ENCODE measurements around the gene POLR2L.

The POLR2L gene

DNA sequence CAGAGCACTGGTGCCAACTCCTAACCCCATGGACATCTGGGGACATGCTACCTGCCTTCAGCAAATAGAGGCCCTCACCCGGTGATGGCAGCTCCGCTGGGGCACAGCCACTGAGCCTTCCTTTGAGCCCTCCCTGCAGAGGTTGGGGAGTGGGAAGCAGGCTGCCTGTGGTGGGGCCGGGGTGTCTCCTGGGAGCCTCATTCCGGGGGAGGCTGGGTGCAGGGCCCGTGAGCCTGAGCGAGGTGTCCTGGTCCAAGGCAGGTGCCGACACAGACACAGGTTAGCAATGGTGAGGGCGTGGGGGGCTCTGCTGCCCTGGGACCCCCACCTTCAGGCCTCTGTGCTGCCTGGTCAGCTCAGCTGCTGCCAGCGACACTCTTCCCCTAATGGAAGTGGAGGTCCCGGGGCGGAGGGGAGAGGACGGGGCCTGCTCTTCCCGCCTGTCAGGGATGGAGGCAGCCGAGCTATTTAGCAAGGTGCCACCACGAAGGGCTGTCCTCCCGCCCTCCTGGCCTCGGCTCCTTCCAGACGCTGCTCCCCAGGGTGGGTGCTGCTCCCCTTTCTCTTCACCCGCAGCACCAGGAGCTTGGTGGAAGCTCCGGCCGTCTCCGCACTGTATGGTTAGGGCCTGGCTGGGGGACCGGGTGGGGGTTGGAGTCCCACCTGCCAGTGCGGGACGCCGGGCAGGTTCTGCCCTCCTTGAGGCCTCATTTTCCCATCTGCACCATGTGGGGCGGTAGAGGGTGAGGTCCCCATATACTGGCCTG lies 11.5 kb upstream of the POLR2L start:
- no peak for DNase-seq

DNA sequence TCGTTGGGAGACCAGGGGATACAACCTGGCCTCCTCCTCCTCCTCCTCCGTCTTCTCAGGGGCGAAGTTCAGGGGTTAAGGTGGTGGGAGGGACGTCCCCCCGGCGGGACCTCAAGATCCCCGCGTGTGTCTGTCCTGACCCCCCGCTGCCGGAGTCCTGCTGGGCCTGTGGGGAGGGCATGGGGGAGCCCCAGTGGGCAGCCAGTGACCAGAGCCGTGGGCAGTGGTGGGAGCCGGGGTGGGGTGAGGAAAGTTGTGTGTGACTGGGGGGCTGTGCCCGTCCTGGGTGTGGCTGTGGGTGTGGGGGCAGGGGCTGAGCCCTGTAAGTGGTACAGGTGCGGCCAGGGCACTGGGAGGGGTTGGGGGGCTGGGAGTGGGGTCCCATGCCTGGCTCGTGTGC lies 10.4 kb upstream of the POLR2L start:
- DNase-seq: no peak

DNA sequence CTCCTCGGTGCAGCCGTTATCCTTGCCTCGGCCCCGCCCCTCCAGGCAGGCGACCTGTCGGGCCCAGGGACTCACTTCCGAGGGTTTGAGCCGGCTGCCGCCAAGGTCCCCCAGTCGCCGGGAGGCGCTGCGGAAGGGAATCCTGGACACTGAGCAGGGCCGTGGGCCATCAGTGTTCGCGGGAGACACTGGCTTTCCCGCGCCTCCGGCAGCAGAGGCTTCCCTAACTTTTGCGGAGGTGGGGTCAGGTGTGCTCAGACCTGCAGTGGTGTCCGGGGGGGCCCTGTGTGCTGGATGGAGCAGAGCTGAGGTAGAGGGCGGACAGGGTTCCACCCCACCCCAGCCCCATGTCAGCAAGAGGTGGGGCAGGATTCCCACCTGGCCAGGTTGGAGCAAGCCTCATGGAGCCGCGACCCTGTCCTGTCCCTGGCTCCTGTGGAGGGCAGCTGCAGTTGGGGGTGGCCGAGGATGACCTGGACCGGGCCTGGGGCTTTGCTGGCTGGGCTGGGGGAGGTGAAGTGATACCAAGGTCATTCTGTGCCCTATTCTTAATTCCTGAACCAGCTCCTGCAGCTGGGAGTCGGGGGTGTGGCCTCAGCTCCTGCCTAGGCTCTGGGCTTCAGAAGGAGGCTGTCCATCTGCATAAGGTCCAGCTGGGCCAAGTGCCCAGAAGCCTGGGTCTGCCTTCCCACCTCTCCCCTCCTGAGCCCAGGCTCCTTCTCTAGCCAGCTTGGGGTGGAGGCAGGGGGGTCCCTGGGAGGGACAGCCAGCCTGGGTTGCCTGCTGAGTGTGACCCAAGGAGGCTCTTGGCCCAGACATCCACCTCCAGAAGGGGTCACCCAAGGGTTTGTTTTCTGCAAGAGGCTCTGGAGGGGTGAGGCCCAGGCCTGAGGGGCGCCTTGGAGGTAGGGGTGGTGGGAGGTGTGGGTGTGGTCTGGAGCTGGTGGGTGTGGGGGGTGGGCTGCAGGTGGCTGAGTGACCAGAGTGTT lies 8.7 kb upstream of the POLR2L start:
- no peak for DNase-seq

DNA sequence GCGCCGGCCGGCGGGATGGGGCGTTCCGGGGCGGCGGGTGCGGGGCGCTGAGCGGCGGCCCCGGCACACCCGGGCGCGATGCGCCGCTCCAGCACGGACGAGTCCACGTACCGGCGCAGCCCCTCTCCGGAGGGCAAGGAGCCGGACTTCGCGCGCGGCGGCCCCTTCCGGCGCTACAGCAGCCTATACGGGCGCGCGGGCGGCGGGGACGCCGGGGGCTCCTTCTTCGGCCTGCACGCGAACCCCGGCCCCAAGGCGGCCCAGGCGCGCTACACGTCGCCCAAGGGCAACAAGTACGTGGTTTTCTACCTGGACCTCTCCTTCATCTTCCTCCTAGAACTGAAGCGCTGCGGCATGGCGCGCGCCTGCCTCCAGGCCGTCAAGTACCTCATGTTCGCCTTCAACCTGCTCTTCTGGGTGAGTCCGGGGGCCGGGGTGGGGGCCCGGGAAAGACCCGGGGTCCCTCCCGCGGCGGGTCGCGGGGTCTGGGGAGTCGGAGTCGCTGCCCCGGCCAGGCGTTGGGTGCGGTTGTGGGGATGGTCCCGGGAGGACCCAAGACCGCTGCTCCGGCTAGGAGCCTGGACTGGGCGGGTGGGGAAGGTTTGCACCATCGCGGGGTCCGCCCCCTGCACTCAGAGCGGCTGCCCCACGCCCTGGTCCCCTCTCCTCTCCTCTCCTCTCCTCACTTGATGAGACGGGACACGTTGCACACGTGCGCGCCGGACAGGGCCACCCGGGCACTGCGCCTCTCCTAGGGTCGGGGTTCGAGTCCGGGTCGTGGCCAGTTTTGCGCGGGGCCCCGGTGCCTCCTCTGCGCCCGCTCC lies 7.8 kb upstream of the POLR2L start:
- no peak for DNase-seq

DNA sequence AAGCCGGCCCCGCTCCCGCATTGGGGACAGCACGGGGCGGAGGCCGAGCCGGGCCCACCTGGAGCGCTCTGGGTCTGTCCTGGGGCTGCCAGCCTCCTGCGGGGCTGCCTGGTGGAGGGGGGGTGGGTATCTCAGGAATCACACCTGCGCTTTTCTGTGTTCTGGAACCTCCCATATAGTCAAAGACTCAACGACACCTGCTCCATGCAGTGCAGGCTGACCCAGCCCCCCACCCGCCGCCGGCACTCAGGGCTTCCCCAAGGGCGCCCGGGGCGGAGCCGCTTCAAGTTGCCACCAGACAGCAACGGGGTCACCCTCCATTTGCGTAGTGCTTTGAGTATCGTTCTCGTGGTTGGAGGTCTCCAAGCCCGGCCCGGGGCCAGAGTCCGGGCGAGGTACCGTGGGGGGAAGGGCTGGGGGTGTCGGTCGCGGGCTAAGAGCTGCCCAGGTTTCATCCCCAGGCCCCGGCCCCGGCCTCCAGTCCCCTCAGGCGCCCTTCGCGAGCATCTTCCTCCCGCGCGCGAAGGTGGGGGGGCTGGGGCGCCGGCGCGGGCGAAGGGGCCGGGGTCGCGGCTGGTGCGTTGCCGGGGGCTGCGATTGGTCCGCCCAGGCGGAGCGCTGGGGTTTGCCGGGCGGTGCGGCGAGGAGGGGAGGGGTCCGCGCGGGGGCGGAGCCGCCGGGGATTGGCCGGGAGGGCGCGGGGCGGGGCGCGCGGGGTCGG lies 6.9 kb upstream of the POLR2L start:
- peak; percentile 49 for DNase-seq

DNA sequence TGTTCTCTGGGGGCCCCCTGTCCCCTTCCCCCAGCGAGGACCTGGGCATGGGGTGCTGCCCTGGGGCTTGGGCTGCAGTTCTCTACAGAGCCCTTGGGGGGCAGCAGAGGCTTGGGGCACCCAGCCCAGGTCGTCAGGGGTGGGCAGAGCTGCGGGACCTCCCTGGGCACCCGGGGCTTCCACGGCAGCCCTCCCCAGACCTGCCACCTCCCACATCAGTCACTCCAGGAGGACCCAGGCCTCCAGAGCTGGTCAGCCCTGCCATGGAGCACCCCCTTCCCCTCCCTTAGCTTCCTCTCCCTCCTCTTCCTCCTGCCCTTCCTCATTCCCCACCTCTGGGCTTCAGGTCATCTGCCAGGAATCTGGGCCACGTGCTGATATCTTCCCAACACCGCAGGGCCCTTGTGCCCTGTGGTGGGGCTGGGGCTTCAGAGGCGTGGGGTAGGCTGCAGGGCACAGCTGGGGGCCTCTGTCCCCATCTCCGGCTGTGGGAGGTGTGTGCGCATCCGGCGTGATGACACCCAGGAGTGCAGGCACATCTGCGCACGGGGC lies 6.1 kb upstream of the POLR2L start:
- DNase-seq: peak; percentile 73

DNA sequence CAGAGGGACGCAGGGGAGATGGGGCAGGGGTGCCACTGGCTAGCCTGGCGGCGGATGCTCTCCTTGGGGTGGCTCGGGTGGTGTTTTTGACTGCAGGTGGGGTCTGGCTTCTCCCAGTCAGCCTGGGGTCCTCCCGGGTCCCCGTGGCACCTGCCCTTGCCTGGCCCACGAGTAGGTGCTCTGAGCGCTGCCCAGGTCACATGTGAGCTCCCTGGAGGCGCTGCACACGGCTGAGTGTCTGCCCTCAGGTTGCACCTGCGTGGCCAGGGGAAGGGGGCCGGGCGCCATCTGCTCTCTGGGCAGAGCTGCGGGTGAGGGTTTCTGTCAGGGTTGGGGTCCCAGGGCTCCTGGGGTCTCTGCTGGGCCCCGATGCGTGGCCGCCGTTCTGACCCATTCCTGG lies 5.5 kb upstream of the POLR2L start:
- DNase-seq: no peak

DNA sequence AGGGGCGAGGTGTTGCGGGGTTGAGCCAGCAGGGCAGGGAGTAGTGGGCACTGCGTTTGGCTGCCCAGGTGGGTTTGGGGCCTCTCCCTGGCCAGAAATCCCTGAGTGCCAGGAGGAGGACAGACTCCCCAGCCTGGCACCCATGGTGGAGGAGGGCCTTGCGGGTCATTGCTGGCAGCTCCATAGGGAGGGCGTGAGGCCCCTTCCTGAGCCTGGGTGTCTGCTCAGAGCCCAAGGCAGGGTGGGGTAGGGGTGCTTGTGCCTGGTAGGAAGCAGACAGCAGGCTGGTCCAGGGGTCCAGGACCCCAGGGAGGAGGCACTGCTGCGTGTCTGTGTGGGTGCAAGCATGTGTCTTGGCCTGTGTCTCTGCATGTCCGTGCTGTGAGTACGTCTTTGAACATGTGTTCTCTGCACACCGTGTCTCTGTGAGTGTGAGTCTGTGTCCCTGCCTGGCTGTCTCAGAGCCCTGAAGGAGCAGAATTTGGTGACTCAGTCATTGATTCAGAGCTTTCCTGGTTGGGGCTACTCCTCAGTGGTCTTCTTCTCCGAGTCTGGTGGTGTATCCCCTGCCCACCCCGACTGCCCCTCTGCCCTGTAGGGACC lies 4.3 kb upstream of the POLR2L start:
- DNase-seq: no peak

DNA sequence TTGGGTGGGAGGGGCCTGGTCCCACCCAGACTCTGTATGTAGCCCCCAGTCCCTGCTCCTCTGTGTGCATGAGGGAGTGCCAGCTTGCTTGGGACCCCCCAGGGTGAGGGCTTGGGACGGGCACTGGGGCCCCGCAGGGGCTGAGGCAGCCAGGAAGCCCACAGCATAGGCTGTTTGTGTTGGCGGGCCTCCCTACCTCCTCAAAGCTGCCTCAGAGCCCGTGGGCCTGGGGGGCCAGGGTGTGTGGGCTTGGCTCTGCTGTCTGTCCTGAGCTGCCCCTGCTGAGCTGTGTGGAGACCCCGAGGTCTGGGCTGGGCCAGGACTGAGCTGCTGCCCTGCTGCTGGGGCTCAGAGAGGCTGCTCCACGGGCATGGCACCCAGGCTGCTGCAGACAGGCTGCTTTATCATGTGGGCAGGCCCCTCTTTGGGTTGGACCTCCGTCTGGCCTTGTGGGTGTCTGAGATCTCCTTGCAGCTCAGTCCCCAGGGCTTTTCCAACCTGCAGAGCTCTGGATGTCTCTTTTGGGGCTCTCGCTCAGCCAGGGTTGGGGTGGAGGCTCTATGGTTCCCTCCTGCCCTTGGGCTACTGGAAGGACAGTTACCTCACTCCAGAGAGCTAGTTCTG lies 3.7 kb upstream of the POLR2L start:
- DNase-seq: no peak

DNA sequence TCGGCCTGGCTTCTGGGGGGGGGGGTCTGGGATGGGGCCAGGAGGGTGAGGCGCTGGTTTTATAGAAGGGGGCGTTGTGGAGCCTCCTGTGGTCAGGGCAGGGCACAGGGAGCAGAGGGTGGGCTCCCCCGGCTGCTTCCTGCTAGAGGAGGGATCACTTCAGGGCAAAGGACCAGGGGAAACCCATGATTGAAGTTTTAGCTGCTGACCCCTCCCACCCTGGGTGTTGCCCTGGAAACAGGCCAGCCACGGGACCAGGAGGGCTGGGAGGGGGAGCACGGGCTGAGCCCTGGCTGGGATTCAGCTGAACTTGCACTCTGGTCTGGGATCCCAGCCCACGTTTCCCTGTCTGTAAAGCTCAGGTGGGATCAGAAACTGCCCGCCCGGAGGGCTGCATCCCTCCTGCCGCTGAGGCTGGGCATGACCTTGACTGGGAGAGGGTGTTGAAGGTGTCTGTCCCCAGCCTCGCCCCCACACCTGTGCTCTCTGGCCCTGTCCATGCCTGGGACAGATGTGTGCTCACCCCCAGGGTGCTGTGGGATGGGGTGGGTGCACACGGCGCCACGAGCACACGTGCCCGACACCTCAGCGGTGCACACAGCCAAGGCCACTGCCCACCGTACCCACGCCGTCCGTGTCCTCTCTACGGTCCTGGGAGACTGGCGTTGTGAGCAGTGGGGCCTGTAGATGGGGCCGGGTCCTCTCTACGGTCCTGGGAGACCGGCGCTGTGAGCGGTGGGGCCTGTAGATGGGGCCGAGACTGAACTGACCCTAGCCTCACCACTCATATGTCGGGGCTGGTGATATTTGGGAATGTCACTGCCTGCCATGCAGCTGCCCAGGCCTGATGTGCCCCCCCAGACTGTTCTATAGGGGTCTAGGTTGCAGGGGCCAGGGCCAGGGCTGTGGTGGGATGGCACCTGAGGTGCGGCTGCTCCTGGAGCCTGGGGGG lies 2.6 kb upstream of the POLR2L start:
- DNase-seq: no peak

DNA sequence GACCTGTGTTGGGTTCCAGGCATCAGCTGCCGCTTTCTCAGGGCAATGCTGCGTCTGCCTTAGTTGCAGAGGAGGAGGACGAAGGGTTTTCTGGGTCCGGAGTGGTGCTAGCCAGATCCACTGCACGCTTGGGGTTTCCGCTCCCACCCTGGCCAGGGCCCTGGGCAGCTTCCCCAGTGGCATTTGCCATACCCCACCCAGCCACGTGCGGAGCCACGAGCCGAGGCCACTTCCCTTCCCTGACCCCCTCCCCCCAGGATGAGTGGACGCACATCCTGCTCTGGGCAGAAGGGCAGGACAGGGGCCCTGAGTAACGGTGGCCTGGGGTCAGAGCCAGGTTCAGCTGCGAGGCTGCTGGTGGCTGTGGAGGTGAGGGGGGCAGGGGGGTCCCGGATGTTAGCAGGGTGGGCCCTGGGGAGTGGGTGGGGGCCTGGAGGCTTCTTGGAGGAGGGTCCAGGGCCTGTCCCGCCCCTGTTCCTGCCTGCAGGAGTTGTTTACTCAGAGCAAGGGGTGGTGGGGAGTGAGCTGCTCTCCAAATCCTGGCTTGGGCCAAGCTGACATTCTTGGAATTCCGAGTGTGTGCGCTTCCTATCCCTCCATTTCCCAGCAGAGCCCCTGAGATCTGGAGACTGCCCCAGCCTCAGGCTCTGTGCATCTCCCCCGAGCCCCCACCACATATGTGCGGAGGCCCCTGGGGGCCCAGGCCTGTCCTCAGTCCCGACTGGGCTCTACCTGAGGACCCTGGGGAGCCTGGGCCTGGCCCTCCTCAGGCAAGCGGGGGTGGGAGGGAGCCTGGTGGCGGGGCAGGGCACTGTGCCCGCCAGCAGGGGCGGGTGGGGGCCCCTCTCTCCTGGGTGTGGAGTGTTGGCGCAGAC lies 1.7 kb upstream of the POLR2L start:
- DNase-seq: no peak

DNA sequence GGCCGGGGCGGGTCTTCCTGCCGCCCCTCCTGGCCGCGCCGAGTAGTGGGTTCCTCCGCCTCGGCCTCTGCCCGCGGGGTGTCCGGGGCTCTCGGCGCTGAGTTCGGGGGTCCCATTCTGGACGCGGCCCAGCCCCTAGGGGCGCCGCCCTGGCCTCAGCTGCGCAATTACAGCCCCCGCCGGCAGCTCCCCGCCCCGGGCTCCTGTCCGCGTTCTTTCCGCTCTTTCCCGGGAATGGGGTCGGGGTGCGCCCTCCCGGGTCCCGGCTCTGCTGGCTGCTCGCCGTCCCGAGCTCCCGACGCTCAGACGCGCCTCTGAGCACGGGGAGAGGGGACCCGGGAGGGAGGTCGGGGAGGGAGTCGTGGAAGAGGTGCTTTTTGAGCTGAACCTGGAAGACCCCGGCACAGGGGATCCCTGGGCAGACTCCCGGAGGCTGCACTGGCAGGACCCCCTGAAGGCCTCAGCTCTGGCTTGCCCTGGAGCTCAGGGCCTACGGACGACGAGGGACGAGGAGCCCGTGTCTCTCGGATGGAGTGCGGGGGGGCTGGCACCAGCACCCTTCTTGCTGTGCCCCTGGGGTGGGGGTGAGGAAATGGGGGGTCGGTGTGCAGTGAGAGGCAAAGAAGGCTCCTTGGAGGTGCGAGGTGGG lies 881 bp upstream of the POLR2L start:
- no peak for DNase-seq

DNA sequence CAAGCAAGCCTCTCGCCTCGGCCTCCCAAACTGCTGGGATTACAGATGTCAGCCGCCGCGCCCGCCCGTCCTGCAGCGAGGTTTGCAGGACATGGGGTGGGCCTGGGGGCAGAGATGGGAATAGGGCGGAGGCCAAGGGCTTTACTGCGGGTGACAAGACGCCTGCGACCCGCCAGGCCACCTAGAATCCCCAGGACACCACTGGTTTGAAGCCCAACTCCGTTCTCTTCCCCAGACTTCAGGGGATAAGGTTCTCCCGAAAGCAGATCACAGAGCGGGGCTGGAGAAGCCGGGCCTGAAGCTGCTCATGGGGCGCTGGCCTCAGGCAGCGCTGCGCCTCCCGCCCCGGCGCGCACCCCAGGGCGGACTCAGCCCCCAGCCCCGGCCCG lies 354 bp downstream of the POLR2L start:
- no peak for DNase-seq

DNA sequence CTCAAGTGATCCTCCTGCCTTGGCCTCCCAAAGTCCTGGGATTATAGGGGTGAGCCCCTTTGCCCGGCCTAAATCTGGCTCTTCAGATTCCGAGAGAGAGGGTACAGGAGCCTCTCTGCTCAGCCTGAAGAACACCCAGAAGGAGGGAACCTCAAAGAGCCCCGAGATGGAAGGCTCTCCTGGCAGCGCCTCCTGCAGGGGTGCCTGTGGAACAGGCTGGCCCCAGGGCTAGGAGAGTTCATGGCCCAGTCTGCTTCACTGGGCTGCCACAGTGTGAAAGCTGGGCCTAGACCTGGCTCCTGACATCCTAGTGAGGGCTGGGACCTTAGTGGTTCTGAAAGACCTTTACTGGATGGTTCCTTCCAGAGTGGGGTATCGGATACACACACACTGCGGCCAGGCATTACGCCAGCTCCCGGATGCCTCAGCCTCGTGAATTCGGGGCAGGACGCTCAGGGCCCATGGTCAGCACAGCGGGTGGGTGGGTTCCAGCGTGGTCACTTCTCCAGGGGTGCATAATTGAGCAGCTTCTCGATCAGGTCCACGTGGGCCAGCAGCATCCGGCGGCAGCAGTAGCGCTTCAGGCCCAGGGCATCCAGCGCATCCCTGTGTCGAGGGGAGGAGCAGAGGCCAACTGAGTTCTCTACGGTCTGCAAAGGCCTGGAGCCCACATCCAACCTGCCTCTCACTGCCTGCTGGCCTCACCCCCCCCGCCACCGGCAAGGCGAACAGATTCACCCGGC lies 2.3 kb downstream of the POLR2L start:
- DNase-seq: no peak

DNA sequence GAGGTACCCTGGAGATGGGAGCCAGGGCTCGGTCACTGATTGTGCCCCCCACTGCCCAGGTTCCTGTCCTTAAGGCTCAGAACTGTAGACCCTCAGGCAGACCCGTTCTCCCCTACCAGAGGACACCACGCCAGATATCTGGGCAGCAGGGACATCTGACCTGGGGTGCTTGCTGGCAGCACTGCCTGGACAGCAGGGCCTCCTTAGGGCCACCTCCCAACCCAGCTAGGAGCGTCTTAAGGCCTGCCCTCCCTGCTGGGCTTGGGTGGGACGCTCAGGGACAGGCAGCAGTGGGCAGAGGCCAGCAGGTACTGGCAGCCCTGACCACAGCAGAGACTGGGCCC lies 3.1 kb downstream of the POLR2L start:
- no peak for DNase-seq

DNA sequence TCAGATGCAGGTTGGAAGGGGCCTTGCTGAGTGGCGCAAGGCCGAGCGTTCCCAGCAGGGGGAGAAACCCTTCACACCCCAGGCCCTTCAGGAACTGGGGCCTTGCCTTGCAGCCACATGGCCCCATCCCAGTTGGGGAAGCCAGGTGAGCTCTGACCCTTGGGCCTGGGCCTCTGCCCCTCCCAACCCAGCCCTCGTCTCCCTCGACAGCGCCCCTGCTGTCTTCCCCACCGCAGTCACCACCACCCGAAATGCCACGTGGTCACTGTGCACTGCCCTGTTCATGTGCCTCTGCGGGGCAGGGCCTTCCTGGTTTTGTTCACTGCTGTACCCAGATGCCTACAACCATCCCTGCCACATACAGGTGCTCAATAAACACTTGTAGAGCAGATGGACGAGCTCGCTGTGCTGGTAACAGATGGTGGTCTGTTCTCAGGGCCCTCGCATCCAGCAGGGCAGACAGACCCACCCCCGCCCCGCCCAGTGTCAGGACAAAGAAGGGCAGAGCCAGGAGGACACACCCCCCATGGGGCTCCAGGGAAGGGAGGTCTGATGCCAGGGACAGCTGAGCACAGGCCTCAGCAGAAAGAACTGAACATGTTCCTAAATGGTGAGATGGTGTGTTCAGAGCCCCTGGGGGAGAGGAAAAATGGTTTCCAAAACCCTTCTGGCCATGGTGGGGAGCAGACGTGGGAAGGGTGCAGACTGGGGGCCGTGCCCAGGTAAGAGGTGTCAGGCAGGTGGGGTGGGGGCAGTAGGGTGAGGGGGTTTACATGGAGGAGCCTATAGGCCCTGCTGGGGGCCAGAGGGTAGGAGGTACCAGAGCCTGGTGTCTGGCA lies 3.7 kb downstream of the POLR2L start:
- no peak for DNase-seq

DNA sequence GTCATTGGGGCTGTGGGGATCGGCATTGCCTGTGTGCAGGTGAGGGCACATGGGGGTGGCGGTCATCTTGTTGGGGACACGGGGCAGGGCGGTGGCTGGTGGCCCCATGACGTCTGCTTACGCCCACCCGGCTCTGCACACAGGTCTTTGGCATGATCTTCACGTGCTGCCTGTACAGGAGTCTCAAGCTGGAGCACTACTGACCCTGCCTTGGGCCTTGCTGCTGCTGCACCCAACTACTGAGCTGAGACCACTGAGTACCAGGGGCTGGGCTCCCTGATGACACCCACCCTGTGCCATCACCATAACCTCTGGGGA lies 4.4 kb downstream of the POLR2L start:
- DNase-seq: no peak
